ENCODE measurements around the gene PARD3B. TPM values are rescaled to one million over a fixed set of nuclear protein-coding genes. Genes with fewer than 3 reads are reported as not detected.

The PARD3B gene
- total and polyA plus RNA-seq, 5 donors from 2014 or later, result 0.03 to 0.68 (median 0.08) TPM; not detected in 1

DNA sequence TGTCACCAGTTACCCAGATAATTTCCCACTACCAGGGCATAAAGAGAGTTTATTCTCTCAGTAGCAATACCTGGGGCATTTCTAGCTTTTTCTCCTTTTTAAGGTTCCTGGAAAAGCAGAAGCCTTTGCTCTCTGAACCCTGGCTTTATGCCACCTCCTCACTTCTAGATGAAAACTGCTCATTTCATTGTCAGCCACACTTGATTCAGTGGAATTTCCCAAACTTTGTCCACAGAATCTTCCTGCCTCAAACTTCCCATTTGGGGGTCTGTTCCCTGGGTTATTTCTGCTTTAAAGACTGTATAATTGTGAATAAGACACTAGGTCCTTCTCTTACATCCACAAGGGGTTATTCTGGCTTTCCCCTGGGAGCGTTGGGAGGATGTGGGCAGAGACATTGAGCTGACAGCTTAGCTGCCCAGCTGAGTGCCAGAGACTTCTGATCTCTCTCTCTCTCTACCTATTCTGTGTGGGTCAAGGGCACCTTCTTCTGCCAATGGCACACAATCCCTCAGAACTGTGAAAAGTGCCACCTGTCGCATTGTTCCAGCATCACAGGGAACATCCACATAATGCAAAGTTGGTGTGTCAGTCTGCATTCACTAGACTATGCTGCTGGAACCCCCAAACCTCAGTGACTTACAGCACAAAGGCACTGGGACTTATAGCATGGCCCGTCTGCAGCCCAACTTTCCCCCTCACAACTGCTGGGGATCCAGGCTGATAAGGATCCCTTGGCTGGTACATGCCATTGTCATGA, 1117.1 kb downstream of the PARD3B start:
- H3K4me1 Mint-ChIP-seq, result peaks cover 3 to 18% (median 9%) of the 10 kb centered on the region in 4 donors
- peaks cover 4% of the 10 kb centered on the region for H3K27me3 ChIP-seq (ENCODE audit: control insufficient read depth, insufficient read depth, low read length)
- H3K9me3 ChIP-seq (ENCODE audit: control insufficient read depth in 2 of 2, low read length in 2 of 2), result no peaks in the 10 kb centered on the region
- no peaks in the 10 kb centered on the region for H3K36me3 Mint-ChIP-seq
- no peaks in the 10 kb centered on the region for H3K36me3 ChIP-seq (ENCODE audit: control insufficient read depth, insufficient read depth, low read length)
- H3K4me3 Mint-ChIP-seq, result no peak overlapping the region
- no peaks in the 10 kb centered on the region for H3K4me1 ChIP-seq (ENCODE audit: control insufficient read depth, insufficient read depth, low read length, poor library complexity, severe bottlenecking)
- no peak overlapping the region for H3K27ac ChIP-seq (ENCODE audit: insufficient read depth, low read length, poor library complexity, severe bottlenecking)
- no peak for DNase-seq
- peaks cover 0 to 2% (median 0%) of the 10 kb centered on the region in 7 donors for H3K9me3 Mint-ChIP-seq
- H3K4me3 ChIP-seq (ENCODE audit: low read depth, low read length), result no peak overlapping the region
- H3K27ac Mint-ChIP-seq, result no peak overlapping the region
- H3K27me3 Mint-ChIP-seq, result no peaks in the 10 kb centered on the region
- no peak for ATAC-seq (ENCODE audit: low read depth in 2 of 2)

DNA sequence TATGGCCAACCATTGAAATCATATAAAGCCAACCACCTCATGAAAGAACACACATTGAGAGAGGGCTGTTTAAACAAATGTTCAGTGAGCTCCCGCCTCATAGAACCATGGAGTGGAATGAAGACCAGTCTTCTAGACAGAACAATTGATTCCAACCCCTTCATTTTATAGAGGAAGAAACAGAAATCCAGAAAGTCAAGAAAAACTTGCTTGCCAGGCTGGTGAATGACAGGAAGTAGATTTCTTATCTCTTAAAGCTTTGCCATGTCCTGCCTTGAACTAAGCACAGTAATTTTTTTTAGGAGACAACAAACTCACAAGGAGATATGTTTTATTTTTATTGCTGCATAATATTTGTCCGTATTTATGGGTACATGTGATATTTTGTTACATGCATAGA, 1120.5 kb downstream of the PARD3B start:
- Mint-ChIP-seq H3K4me3 (no peak overlapping the region), H3K27ac (no peak overlapping the region), H3K4me1 (peaks cover under 1 to 11% (median 5%) of the 10 kb centered on the region in 4 donors), H3K9me3 (peaks cover 0 to 5% (median 0%) of the 10 kb centered on the region in 7 donors), H3K27me3 (no peaks in the 10 kb centered on the region), H3K36me3 (no peaks in the 10 kb centered on the region)
- no peak for ATAC-seq (ENCODE audit: low read depth in 2 of 2)
- no peaks in the 10 kb centered on the region for H3K4me1 ChIP-seq (ENCODE audit: control insufficient read depth, insufficient read depth, low read length, poor library complexity, severe bottlenecking)
- no peaks in the 10 kb centered on the region for H3K9me3 ChIP-seq (ENCODE audit: control insufficient read depth in 2 of 2, low read length in 2 of 2)
- H3K36me3 ChIP-seq (ENCODE audit: control insufficient read depth, insufficient read depth, low read length), result no peaks in the 10 kb centered on the region
- no peak overlapping the region for H3K27ac ChIP-seq (ENCODE audit: insufficient read depth, low read length, poor library complexity, severe bottlenecking)
- H3K27me3 ChIP-seq (ENCODE audit: control insufficient read depth, insufficient read depth, low read length), result no peaks in the 10 kb centered on the region
- no peak for DNase-seq
- H3K4me3 ChIP-seq (ENCODE audit: low read depth, low read length), result no peak overlapping the region

Data from CD4-positive, CD25-positive, alpha-beta regulatory T cell (primary cell).